ENCODE measurements around the gene TSPAN12. TPM values are rescaled to one million over a fixed set of nuclear protein-coding genes. Genes with fewer than 3 reads are reported as not detected.

The TSPAN12 gene
- total RNA-seq, 1 experiment from 2014 or later = 8.7 TPM

DNA sequence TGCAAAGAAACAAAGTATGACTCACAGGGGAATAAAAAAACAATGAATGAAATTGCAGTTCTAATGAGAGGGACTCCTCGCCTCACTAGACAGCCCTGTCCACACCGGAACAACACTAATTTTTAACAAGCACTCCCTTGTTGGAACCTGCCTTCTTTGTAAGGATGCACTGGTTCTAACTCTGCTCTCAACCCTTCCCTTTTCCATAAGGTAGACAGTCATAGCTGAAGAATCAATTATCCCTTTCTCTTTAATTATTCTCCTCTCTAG, 65.1 kb downstream of the TSPAN12 start:
- no peaks in the 10 kb centered on the region for H3K27me3 Mint-ChIP-seq (ENCODE audit: low read depth)
- H4K5ac ChIP-seq (ENCODE audit: insufficient read length, low read depth, low read length) = no peak overlapping the region
- no peak overlapping the region for H3K23ac ChIP-seq (ENCODE audit: insufficient read length, low read depth, low read length)
- DNase-seq = no peak
- no CpG with 5 or more reads among the region's 2 CpGs for WGBS (ENCODE audit: extremely low coverage, insufficient read length, low lambda C conversion rate)
- no peak overlapping the region for H3K14ac ChIP-seq (ENCODE audit: insufficient read depth, low read length)
- no peak overlapping the region for H3K27ac Mint-ChIP-seq
- TF ChIP-seq CTCF (conservative IDR thresholded peaks at IDR 0.05) = no peak
- H3T11ph ChIP-seq (ENCODE audit: low read length) = no peak overlapping the region
- no peak overlapping the region for H2BK15ac ChIP-seq (ENCODE audit: low read depth, low read length)
- no peak overlapping the region for H4K8ac ChIP-seq (replicated peaks; ENCODE audit: insufficient read length, low read depth, low read length)
- H2BK5ac ChIP-seq (ENCODE audit: insufficient read length, low read length) = no peak overlapping the region
- H2BK12ac ChIP-seq (ENCODE audit: insufficient read length, low read depth, low read length) = no peak overlapping the region
- no peaks in the 10 kb centered on the region for H3K9me3 ChIP-seq (ENCODE audit: control insufficient read depth, low read depth, low read length)
- no peak overlapping the region for H2AK5ac ChIP-seq (ENCODE audit: insufficient read length, low read length)
- peaks cover 8 to 13% (median 10%) of the 10 kb centered on the region in 3 experiments for H3K36me3 Mint-ChIP-seq (ENCODE audit: insufficient read depth in 1 of 3, low read depth in 3 of 3)
- H3K9me3 Mint-ChIP-seq = peaks cover 0 to 3% of the 10 kb centered on the region in 2 experiments; a peak in 2 of 5 replicates
- H3K23me2 ChIP-seq (ENCODE audit: insufficient read length, low read depth, low read length, poor library complexity, severe bottlenecking) = no peaks in the 10 kb centered on the region
- H3K18ac ChIP-seq (ENCODE audit: insufficient read length, low read depth, low read length) = no peak overlapping the region
- no peaks in the 10 kb centered on the region for H4K20me1 ChIP-seq (ENCODE audit: control insufficient read depth, insufficient read depth, insufficient read length)
- no peak overlapping the region for H3K4me2 ChIP-seq (ENCODE audit: insufficient read depth, insufficient read length, low read length)
- no peak overlapping the region for H3K56ac ChIP-seq (ENCODE audit: insufficient read length, low read depth, low read length)
- H3K4me1 Mint-ChIP-seq = peaks cover 7 to 11% of the 10 kb centered on the region in 2 experiments
- H4K91ac ChIP-seq (ENCODE audit: insufficient read length, low read depth, low read length) = no peak overlapping the region
- H3K79me2 ChIP-seq (ENCODE audit: insufficient read depth, low read length) = no peaks in the 10 kb centered on the region
- H2BK120ac ChIP-seq (ENCODE audit: low read depth, low read length, poor library complexity, severe bottlenecking) = no peak overlapping the region
- no peak overlapping the region for H3K4ac ChIP-seq (ENCODE audit: low read depth, low read length)
- no peak overlapping the region for H2BK20ac ChIP-seq (ENCODE audit: low read depth, low read length, poor library complexity, severe bottlenecking)
- H3K4me3 Mint-ChIP-seq = no peak overlapping the region
- H3K4me1 ChIP-seq (ENCODE audit: insufficient read depth, low read length) = no peaks in the 10 kb centered on the region
- H3K79me1 ChIP-seq (ENCODE audit: insufficient read depth, low read depth, low read length, poor library complexity, severe bottlenecking) = no peaks in the 10 kb centered on the region
- no peak overlapping the region for H3K27ac ChIP-seq (ENCODE audit: insufficient read length, low read depth, low read length)
- no peaks in the 10 kb centered on the region for H3K27me3 ChIP-seq (ENCODE audit: insufficient read depth, low read length)
- no peak overlapping the region for H2AFZ ChIP-seq (ENCODE audit: low read length)
- no peak overlapping the region for H3K9ac ChIP-seq (ENCODE audit: extremely low read depth, insufficient read length, low read length)
